Fibroblast of lung (primary cell): Measurements from ENCODE around the gene NELFB.

Experiments
- EZH2 ChIP-seq: IDR thresholded peaks from 2 replicates; pipeline ENCODE4 v1.5.1; 2012; ENCODE audit warnings: low read length, control low read depth, mild to moderate bottlenecking; ENCODE audit errors: missing control alignments
- TF ChIP-seq, protein P1 (sequence below), 2 donors: IDR thresholded peaks in 1 of 2; conservative IDR thresholded peaks in 1 of 2; 1 replicate in 1 of 2; 2 replicates in 1 of 2; pipeline ENCODE4 v1.5.1; 2011 to 2012; ENCODE audit warnings: low read length in 2 of 2, control low read depth in 1 of 2, inconsistent platforms in 1 of 2, low read depth in 1 of 2, mild to moderate bottlenecking in 1 of 2

DNA sequence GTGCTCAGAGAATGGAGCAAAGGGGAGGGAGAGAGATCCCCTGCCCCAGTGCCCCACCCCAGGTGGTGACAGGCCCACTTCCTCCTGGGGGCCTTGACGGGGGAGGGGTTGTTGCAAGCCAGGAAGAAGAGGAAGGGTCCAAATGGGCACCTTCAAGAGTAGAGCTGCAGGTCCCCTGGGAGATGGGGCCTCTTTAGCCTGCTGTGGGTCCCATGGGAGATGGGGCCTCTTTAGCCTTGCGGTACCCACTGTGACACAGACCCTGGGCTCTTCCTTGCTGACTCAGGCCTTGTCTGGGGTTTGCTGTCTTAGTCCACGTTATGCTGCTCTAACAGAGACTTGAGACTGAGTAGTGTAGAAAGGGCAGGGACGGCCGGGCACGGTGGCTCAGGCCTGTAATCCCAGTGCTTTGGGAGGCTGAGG is 12.8 kb downstream of the NELFB start:
- TF ChIP-seq, protein P1, sequence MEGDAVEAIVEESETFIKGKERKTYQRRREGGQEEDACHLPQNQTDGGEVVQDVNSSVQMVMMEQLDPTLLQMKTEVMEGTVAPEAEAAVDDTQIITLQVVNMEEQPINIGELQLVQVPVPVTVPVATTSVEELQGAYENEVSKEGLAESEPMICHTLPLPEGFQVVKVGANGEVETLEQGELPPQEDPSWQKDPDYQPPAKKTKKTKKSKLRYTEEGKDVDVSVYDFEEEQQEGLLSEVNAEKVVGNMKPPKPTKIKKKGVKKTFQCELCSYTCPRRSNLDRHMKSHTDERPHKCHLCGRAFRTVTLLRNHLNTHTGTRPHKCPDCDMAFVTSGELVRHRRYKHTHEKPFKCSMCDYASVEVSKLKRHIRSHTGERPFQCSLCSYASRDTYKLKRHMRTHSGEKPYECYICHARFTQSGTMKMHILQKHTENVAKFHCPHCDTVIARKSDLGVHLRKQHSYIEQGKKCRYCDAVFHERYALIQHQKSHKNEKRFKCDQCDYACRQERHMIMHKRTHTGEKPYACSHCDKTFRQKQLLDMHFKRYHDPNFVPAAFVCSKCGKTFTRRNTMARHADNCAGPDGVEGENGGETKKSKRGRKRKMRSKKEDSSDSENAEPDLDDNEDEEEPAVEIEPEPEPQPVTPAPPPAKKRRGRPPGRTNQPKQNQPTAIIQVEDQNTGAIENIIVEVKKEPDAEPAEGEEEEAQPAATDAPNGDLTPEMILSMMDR (conservative IDR thresholded peaks at IDR 0.05 in 1 of 2, IDR thresholded peaks at IDR 0.05 in 1 of 2; ENCODE audit: low read depth in 1 of 2, low read length in 2 of 2): no peak
- no peak for TF ChIP-seq EZH2
